ENCODE data around the gene COQ3. TPM values are rescaled to one million over a fixed set of nuclear protein-coding genes. Genes with fewer than 3 reads are reported as not detected.
A peak's percentile ranks its signal among the peaks of the same experiment; 100 is the strongest.

The COQ3 gene
- total RNA-seq (1 to 10 TPM; 1.1 to 4.1 (median 3.0) TPM), polyA plus RNA-seq (10 to 100 TPM in 1 of 2 donors, 1 to 10 TPM in 1; 6.4 to 10.8 TPM)

- Histone ChIP-seq H3K27me3 (no peaks in the 10 kb centered on the region), H3K27ac (peak within 1 kb of the TSS; percentile 31 to 84 (median 60)), H3K36me3 (no peaks in the 10 kb centered on the region), H3K4me3 (peak within 1 kb of the TSS; percentile 55 to 81 (median 71)), H3K4me1 (peaks cover 0 to 6% (median 0%) of the 10 kb centered on the region in 3 donors), H3K9me3 (no peaks in the 10 kb centered on the region)
- 9 to 10% methylated on average over 56 of the region's 56 CpGs for WGBS, 2 donors
- intact Hi-C loops (cut with DNase I): no loop called here
- FAIRE-seq (no peak), DNase-seq (peak; percentile 61 to 88 (median 67)), ATAC-seq (peak; percentile 85 to 92 (median 91))
- TF ChIP-seq CTCF (IDR thresholded peaks at IDR 0.05): no peak
Observed at GRCh38 chr6:99393698-99394531, at the start of gene COQ3. Gene COQ3, minus strand, starts transcription at chr6:99394195. Its CDS starts 16 bp downstream, at chr6:99394179.

- DNase-seq (no peak), ATAC-seq (peak; percentile 66 to 87 (median 82)), FAIRE-seq (peak; percentile 97)
- WGBS, 2 donors: 4 to 5% methylated on average over 3 of the region's 3 CpGs
- Histone ChIP-seq H3K4me1 (no peaks in the 10 kb centered on the region), H3K9me3 (no peaks in the 10 kb centered on the region), H3K27ac (no peak overlapping the region), H3K27me3 (no peaks in the 10 kb centered on the region), H3K4me3 (no peak overlapping the region), H3K36me3 (no peaks in the 10 kb centered on the region)
- TF ChIP-seq CTCF (IDR thresholded peaks at IDR 0.05): peak; percentile 39 to 74 (median 58)
- intact Hi-C loops (cut with DNase I): no loop called here
Observed at GRCh38 chr6:99434702-99435530, 40.9 kb upstream of the COQ3 start.

GRCh38 chr6:99432877-99433276 is 38.9 kb upstream of the COQ3 start:
- H3K36me3 ChIP-seq: no peaks in the 10 kb centered on the region
- H3K4me1 ChIP-seq: no peaks in the 10 kb centered on the region
- H3K27me3 ChIP-seq: no peaks in the 10 kb centered on the region
- WGBS, 2 donors: 68% methylated on average over 2 of the region's 2 CpGs
- no peaks in the 10 kb centered on the region for H3K9me3 ChIP-seq
- TF ChIP-seq CTCF (IDR thresholded peaks at IDR 0.05): no peak
- no peak overlapping the region for H3K27ac ChIP-seq
- no peak for ATAC-seq
- DNase-seq: no peak
- no peak overlapping the region for H3K4me3 ChIP-seq
- no peak for FAIRE-seq
- intact Hi-C loops (cut with DNase I): no loop called here

- no peak for TF ChIP-seq CTCF (IDR thresholded peaks at IDR 0.05)
- Histone ChIP-seq H3K4me3 (no peak overlapping the region), H3K27ac (no peak overlapping the region), H3K4me1 (peaks cover 3 to 5% (median 4%) of the 10 kb centered on the region in 3 donors), H3K36me3 (no peaks in the 10 kb centered on the region), H3K27me3 (no peaks in the 10 kb centered on the region), H3K9me3 (no peaks in the 10 kb centered on the region)
- DNase-seq: no peak
- intact Hi-C loops (cut with DNase I): no loop called here
- FAIRE-seq: no peak
- WGBS, 2 donors: 93 to 97% methylated on average over 2 of the region's 2 CpGs
- no peak for ATAC-seq
Observed at GRCh38 chr6:99431901-99432300, 37.9 kb upstream of the COQ3 start.
